ENCODE measurements around the gene ERN1.
"Not testable (repeated sequence)": the region's sequence is repeated elsewhere in the genome, so short reads cannot be mapped to it uniquely, and the experiment has no call there.

ERN1 gene

DNA sequence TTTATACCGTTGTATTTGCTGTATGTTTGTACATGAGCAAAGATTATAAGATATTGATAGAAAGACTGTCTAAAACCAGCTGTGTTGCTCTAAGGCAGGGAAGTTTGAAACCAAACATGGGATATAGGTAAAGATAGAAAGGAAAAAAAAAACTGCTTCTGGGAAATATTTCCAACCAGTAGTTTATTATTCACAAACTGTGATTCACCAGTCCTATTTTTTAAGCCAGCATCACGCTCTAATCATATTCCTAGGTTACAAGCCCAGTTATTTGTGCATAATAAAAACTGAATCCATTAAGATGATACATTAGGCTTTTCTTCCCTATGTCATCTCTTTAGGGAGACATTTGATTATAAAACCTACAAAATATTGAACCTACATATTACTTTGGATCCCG is 4.0 kb downstream of the ERN1 start:
- no peak for DNase-seq (ENCODE audit: low read depth in 1 of 2, low spot score in 1 of 2)
- Histone ChIP-seq H3K27ac (replicated peaks) (no peak overlapping the region), H3K4me3 (replicated peaks; ENCODE audit: insufficient read depth, low read length) (no peak overlapping the region), H3K27me3 (ENCODE audit: insufficient read depth, poor library complexity, severe bottlenecking) (no peaks in the 10 kb centered on the region)
- TF ChIP-seq, protein P1, sequence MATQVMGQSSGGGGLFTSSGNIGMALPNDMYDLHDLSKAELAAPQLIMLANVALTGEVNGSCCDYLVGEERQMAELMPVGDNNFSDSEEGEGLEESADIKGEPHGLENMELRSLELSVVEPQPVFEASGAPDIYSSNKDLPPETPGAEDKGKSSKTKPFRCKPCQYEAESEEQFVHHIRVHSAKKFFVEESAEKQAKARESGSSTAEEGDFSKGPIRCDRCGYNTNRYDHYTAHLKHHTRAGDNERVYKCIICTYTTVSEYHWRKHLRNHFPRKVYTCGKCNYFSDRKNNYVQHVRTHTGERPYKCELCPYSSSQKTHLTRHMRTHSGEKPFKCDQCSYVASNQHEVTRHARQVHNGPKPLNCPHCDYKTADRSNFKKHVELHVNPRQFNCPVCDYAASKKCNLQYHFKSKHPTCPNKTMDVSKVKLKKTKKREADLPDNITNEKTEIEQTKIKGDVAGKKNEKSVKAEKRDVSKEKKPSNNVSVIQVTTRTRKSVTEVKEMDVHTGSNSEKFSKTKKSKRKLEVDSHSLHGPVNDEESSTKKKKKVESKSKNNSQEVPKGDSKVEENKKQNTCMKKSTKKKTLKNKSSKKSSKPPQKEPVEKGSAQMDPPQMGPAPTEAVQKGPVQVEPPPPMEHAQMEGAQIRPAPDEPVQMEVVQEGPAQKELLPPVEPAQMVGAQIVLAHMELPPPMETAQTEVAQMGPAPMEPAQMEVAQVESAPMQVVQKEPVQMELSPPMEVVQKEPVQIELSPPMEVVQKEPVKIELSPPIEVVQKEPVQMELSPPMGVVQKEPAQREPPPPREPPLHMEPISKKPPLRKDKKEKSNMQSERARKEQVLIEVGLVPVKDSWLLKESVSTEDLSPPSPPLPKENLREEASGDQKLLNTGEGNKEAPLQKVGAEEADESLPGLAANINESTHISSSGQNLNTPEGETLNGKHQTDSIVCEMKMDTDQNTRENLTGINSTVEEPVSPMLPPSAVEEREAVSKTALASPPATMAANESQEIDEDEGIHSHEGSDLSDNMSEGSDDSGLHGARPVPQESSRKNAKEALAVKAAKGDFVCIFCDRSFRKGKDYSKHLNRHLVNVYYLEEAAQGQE (IDR thresholded peaks at IDR 0.05; ENCODE audit: insufficient replicate concordance, low read depth) = no peak
- no peak for TF ChIP-seq GABPA (IDR thresholded peaks at IDR 0.05; ENCODE audit: low read depth)
- TF ChIP-seq POLR2AphosphoS5 (IDR thresholded peaks at IDR 0.05; ENCODE audit: low read depth) = no peak
- TF ChIP-seq SPI1 (IDR thresholded peaks at IDR 0.05; ENCODE audit: borderline replicate concordance, low read depth) = no peak
- TF ChIP-seq, protein P2, sequence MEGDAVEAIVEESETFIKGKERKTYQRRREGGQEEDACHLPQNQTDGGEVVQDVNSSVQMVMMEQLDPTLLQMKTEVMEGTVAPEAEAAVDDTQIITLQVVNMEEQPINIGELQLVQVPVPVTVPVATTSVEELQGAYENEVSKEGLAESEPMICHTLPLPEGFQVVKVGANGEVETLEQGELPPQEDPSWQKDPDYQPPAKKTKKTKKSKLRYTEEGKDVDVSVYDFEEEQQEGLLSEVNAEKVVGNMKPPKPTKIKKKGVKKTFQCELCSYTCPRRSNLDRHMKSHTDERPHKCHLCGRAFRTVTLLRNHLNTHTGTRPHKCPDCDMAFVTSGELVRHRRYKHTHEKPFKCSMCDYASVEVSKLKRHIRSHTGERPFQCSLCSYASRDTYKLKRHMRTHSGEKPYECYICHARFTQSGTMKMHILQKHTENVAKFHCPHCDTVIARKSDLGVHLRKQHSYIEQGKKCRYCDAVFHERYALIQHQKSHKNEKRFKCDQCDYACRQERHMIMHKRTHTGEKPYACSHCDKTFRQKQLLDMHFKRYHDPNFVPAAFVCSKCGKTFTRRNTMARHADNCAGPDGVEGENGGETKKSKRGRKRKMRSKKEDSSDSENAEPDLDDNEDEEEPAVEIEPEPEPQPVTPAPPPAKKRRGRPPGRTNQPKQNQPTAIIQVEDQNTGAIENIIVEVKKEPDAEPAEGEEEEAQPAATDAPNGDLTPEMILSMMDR (IDR thresholded peaks at IDR 0.05; ENCODE audit: insufficient read depth, low read length) = no peak

DNA sequence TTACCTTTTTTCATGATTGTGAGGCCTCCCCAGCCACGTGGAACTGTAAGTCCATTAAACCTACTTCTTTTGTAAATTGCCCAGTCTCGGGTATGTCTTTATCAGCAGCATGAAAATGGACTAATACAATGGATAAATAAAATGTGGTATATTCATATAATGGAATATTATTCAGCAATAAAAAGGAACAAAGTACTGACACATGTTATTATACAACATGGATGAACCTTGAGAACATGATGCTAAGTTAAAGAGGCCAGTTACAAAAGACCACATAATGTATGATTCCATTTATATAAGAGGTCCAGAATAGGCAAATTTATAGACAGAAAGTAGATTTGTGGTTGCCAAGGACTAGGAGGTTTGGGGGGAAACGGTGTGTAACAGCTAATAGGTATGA is 5.3 kb downstream of the ERN1 start:
- Histone ChIP-seq H3K27ac (replicated peaks) (no peak overlapping the region), H3K27me3 (ENCODE audit: insufficient read depth, poor library complexity, severe bottlenecking) (no peaks in the 10 kb centered on the region), H3K4me3 (replicated peaks; ENCODE audit: insufficient read depth, low read length) (no peak overlapping the region)
- TF ChIP-seq POLR2AphosphoS5 (IDR thresholded peaks at IDR 0.05; ENCODE audit: low read depth) (no peak), SPI1 (IDR thresholded peaks at IDR 0.05; ENCODE audit: borderline replicate concordance, low read depth) (no peak)
- DNase-seq (ENCODE audit: low read depth in 1 of 2, low spot score in 1 of 2) = no peak

DNA sequence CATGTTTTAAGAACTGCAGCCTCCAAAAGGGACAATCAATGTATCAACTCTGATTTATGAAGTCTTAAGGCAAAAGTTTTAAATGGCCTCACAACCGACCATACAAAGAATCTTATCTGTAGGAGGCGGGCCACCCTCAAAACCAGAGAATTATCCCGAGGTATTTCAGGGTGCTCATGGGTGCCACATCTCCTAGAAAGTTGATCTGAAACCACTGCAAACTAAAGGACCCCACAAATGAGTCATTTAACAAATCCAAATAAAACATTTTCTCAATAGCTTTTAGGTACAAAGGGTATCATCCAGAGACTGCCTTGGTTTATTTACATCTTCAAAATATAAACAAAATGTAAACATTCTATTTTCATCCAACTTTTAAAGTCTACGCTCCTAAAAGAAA is 6.8 kb downstream of the ERN1 start:
- no peak for DNase-seq (ENCODE audit: low read depth in 1 of 2, low spot score in 1 of 2)
- TF ChIP-seq, protein P2 (IDR thresholded peaks at IDR 0.05; ENCODE audit: insufficient read depth, low read length) = no peak
- TF ChIP-seq, protein P1 (IDR thresholded peaks at IDR 0.05; ENCODE audit: insufficient replicate concordance, low read depth) = no peak
- no peak for TF ChIP-seq POLR2AphosphoS5 (IDR thresholded peaks at IDR 0.05; ENCODE audit: low read depth)
- TF ChIP-seq GABPA (IDR thresholded peaks at IDR 0.05; ENCODE audit: low read depth) = no peak
- no peak for TF ChIP-seq SPI1 (IDR thresholded peaks at IDR 0.05; ENCODE audit: borderline replicate concordance, low read depth)
- no peak overlapping the region for H3K27ac ChIP-seq (replicated peaks)
- H3K4me3 ChIP-seq (replicated peaks; ENCODE audit: insufficient read depth, low read length) = no peak overlapping the region
- no peaks in the 10 kb centered on the region for H3K27me3 ChIP-seq (ENCODE audit: insufficient read depth, poor library complexity, severe bottlenecking)

DNA sequence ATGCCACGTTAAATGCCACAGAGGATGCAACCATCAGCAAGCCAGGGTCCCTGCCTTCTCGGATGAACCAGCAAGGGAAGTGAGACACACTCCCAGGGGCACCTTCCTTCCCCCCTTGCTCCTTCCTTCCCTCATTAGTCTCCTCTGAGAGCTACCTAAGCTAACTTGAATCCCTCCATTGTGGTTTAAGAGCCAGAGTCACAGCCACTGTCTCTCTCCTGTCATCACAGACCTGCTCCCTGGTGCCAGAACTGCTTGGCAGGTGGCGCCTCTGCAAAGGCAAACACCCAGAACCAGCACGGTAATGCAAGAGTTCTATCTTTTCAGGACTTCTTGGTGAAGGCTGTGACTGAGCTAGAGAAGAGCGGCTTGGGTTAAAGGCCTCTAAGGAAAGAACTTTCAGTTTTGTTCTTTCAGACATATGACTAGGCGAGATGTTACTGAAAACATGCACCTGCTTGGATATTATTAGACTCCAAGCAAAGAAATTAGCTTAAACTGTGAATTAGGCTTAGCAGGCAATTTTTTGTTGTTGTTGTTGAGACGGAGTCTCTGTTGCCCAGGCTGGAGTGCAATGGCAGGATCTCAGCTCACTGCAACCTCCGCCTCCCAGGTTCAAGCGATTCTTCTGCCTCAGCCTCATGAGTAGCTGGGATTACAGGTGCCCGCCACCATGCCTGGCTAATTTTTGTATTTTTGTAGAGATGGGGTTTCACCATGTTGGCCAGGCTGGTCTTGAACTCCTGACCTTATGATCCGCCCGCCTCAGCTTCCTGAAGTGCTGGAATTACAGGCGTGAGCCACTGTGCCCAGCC is 8.8 kb downstream of the ERN1 start:
- not testable (repeated sequence) for H3K4me3 ChIP-seq (replicated peaks; ENCODE audit: insufficient read depth, low read length); DNase-seq (ENCODE audit: low read depth in 1 of 2, low spot score in 1 of 2); H3K27me3 ChIP-seq (ENCODE audit: insufficient read depth, poor library complexity, severe bottlenecking); H3K27ac ChIP-seq (replicated peaks)

Measured in HL-60 (cell line).